Smooth muscle cell (in vitro differentiated cells): ENCODE data around the gene NPTXR. TPM values are rescaled to one million over a fixed set of nuclear protein-coding genes. Genes with fewer than 3 reads are reported as not detected.

ENCODE experiments used
- DNase-seq: peaks from one replicate; lab custom pipeline; 2025; ENCODE audit not compliant: unreplicated experiment; lab: John Stamatoyannopoulos, UW
- H2AFZ ChIP-seq: fragments of 200-600 bp; sonication (generic); 2 replicates; pipeline ENCODE4 v1.6.0; 2016; ENCODE audit warnings: antibody characterized with exemption, low read depth, mild to moderate bottlenecking
- H3F3A ChIP-seq: fragments of 200-600 bp; sonication (generic); 2 replicates; pipeline ENCODE4 v1.6.0; 2017; ENCODE audit warnings: antibody characterized with exemption, low read depth
- H3K27ac ChIP-seq: fragments of 200-600 bp; sonication (generic); 2 replicates; pipeline ENCODE4 v1.5.1; 2016; ENCODE audit warnings: low read depth, mild to moderate bottlenecking
- H3K27me3 ChIP-seq: fragments of 200-600 bp; sonication (generic); 2 replicates; pipeline ENCODE4 v1.6.1; 2016; ENCODE audit warnings: low read depth, mild to moderate bottlenecking
- H3K36me3 ChIP-seq: fragments of 200-600 bp; sonication (generic); 2 replicates; pipeline ENCODE4 v1.5.1; 2016; ENCODE audit warnings: low read depth
- H3K4me1 ChIP-seq: fragments of 200-600 bp; sonication (generic); 2 replicates; pipeline ENCODE4 v1.5.1; 2016; ENCODE audit warnings: low read depth
- H3K4me2 ChIP-seq: fragments of 200-600 bp; sonication (generic); 2 replicates; pipeline ENCODE4 v1.6.0; 2016; ENCODE audit warnings: mild to moderate bottlenecking
- H3K4me3 ChIP-seq: fragments of 200-600 bp; sonication (generic); 2 replicates; pipeline ENCODE4 v1.5.1; 2016; ENCODE audit warnings: mild to moderate bottlenecking
- H3K79me2 ChIP-seq: fragments of 200-600 bp; sonication (generic); 2 replicates; pipeline ENCODE4 v1.6.0; 2016; ENCODE audit warnings: low read depth, mild to moderate bottlenecking
- H3K9ac ChIP-seq: fragments of 200-600 bp; sonication (generic); 2 replicates; pipeline ENCODE4 v1.6.0; 2016; ENCODE audit warnings: low read depth
- H3K9me3 ChIP-seq: fragments of 200-600 bp; sonication (generic); replicated peaks from 2 replicates; pipeline ENCODE4 v1.5.1; 2016; ENCODE audit warnings: low read depth
- H4K20me1 ChIP-seq: fragments of 200-600 bp; sonication (generic); 2 replicates; pipeline ENCODE4 v1.6.0; 2016; ENCODE audit warnings: low read depth
- WGBS: methylation state at CpG from one replicate; pipeline ENCODE4 v1.1.7; 2016; ENCODE audit warnings: low lambda C conversion rate; 5-methylcytosine and 5-hydroxymethylcytosine counted together
- polyA plus RNA-seq: library from polyadenylated mRNA; unstranded; fragments of >200 nt; fragmentation: Nextera tagmentation; extraction: Ambion mirVana; gene quantifications from 2 replicates; pipeline ENCODE4 v1.2.1, GENCODE V29; 2016
- total RNA-seq: library from RNA; depleted of rRNA; stranded (reverse); fragments of >200 nt; gene quantifications from 2 replicates; pipeline ENCODE4 v1.2.3, GENCODE V29; 2014
- TF ChIP-seq, protein P1 (sequence below): fragments of 200-600 bp; sonication (generic); IDR thresholded peaks from 2 replicates; pipeline ENCODE4 v1.5.1; 2017; ENCODE audit warnings: borderline replicate concordance, mild to moderate bottlenecking, antibody characterized with exemption; ENCODE audit not compliant: insufficient read depth, poor library complexity, severe bottlenecking

The NPTXR gene
- total and polyA plus RNA-seq, 2 experiments from 2014 or later = 2.0 to 3.9 TPM

DNA sequence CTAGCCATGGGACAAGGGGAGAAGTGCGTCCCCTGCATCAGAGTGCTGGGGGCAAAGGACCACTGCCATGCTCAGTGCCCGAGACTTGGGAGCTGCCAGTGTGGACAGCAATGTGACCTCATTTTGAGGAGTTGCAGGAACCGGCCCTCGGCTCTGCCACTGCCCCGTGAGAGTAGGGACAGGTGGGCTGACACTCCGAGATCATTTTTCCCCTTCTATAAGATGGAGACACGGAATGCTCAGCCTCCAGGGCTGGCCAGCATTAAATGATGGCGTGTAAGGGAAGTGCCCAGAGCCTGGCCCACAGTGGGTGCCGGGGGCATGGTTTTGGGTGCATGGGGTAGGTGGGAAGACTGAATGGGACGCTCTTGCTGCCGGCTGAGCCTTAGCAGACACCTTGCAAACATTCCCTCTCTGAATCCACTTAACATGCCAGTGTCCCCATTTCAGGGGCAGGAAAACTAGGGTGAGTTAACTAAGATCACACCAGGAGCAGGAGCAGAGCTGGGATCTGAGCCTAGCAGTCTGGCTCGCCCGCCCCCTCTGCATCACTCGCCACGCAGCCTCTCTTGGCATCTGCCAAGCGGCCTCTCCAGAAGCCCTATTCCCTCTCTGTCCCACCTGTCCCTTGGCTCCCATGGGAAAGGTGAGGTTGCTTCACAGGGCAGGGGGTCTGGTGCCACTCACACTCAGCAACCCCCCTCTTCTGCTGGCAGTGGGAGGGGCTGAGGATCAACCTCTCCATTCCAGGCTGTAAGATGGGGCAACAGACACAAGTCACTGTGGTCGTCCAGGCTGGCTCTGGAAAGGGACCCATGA lies 13.6 kb downstream of the NPTXR start:
- H3K9me3 ChIP-seq = no peaks in the 10 kb centered on the region
- WGBS = 88% methylated on average over 17 of the region's 17 CpGs
- no peaks in the 10 kb centered on the region for H3K27me3 ChIP-seq
- no peaks in the 10 kb centered on the region for H3F3A ChIP-seq
- H3K4me1 ChIP-seq = no peaks in the 10 kb centered on the region
- no peaks in the 10 kb centered on the region for H3K36me3 ChIP-seq
- H3K4me2 ChIP-seq = no peak overlapping the region
- H3K4me3 ChIP-seq = no peak overlapping the region
- no peaks in the 10 kb centered on the region for H3K79me2 ChIP-seq
- no peaks in the 10 kb centered on the region for H4K20me1 ChIP-seq
- no peak overlapping the region for H3K9ac ChIP-seq
- no peak overlapping the region for H3K27ac ChIP-seq
- no peak overlapping the region for H2AFZ ChIP-seq
- TF ChIP-seq, protein P1, sequence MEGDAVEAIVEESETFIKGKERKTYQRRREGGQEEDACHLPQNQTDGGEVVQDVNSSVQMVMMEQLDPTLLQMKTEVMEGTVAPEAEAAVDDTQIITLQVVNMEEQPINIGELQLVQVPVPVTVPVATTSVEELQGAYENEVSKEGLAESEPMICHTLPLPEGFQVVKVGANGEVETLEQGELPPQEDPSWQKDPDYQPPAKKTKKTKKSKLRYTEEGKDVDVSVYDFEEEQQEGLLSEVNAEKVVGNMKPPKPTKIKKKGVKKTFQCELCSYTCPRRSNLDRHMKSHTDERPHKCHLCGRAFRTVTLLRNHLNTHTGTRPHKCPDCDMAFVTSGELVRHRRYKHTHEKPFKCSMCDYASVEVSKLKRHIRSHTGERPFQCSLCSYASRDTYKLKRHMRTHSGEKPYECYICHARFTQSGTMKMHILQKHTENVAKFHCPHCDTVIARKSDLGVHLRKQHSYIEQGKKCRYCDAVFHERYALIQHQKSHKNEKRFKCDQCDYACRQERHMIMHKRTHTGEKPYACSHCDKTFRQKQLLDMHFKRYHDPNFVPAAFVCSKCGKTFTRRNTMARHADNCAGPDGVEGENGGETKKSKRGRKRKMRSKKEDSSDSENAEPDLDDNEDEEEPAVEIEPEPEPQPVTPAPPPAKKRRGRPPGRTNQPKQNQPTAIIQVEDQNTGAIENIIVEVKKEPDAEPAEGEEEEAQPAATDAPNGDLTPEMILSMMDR = no peak
- DNase-seq = no peak

DNA sequence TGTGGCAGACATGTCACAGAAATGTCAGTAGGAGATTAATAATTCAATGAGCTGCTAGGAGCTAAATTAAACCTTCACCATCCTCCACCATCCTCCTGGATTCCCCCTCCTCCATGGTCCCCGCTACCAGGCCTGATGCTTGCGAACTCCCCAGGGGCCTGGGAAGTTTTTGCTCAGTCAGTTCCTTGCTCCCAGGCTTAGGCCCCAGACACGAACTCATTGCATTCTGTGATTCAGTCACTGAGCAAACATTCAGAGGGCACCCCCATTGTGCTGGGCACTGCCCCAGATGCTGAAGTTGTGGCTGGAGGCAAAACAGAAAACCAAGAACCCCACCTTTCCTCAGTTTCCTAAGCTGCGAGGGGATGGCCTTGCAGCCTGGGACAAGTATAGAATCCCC lies 14.3 kb downstream of the NPTXR start:
- H3K9me3 ChIP-seq = no peaks in the 10 kb centered on the region
- no peak overlapping the region for H3K9ac ChIP-seq
- no peaks in the 10 kb centered on the region for H4K20me1 ChIP-seq
- H3K27me3 ChIP-seq = no peaks in the 10 kb centered on the region
- no peak for DNase-seq
- H3K4me1 ChIP-seq = no peaks in the 10 kb centered on the region
- no peak overlapping the region for H3K27ac ChIP-seq
- TF ChIP-seq, protein P1 = no peak
- H3K36me3 ChIP-seq = no peaks in the 10 kb centered on the region
- no peaks in the 10 kb centered on the region for H3F3A ChIP-seq
- H3K4me2 ChIP-seq = no peak overlapping the region
- no peak overlapping the region for H2AFZ ChIP-seq
- 89% methylated on average over 4 of the region's 4 CpGs for WGBS
- no peaks in the 10 kb centered on the region for H3K79me2 ChIP-seq
- no peak overlapping the region for H3K4me3 ChIP-seq

DNA sequence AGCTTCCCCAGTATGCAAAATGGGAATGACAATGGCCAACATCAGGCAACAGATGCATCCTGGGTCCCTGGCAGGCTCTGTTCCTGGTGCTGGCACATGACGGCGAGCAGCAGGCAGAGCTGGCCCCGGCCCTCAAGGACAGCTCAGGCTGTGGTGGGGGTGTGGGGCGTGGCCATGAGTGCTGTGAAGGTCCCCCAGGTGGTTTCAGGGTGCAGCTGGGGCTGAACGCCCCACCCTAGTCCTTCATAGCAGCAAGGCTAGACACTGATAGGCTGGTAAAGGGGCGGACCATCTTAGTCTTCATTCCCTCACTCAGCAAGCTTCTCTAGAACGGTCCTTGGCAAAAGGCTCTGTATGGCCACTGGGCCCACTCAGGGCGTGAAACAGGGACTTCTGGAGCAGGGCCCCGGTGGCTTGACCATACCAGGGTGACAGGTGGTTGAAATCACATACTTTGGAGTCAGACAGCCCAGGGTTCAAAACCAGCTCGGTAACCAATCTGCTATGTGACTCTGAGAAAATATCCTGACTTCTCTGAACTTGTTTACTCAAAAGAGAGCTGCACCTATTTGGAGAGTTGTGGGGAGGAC lies 15.1 kb downstream of the NPTXR start:
- Histone ChIP-seq H3K79me2 (no peaks in the 10 kb centered on the region), H3K9me3 (no peaks in the 10 kb centered on the region), H2AFZ (no peak overlapping the region), H3K9ac (no peak overlapping the region), H3K4me1 (no peaks in the 10 kb centered on the region), H3K4me3 (no peak overlapping the region), H4K20me1 (no peaks in the 10 kb centered on the region), H3K27ac (no peak overlapping the region), H3K4me2 (no peak overlapping the region), H3K36me3 (no peaks in the 10 kb centered on the region), H3F3A (no peaks in the 10 kb centered on the region), H3K27me3 (no peaks in the 10 kb centered on the region)
- WGBS = 91% methylated on average over 10 of the region's 10 CpGs
- no peak for DNase-seq
- TF ChIP-seq, protein P1 = no peak

DNA sequence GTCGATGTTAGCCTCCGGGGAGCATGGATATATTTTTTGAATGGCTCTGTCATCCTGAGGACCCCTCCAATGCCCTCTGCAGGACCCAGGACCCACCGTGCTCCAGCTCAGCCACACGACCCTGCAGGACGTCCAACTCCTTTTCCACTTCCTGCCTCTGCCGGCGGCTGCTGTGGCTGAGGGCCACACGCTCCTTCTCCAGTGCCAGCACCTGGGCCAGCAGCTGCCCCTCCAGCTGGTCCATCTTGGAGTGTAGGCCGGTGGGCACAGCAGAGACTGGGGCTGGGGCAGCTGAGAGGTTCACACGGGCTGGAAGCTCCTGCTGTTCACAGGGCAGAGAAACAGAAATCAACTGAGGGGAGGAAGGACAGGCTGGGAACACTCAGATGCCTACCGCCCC lies 15.6 kb downstream of the NPTXR start:
- Histone ChIP-seq H3K9ac (no peak overlapping the region), H3K79me2 (no peaks in the 10 kb centered on the region), H3K4me1 (no peaks in the 10 kb centered on the region), H3K27ac (no peak overlapping the region), H3K36me3 (no peaks in the 10 kb centered on the region), H4K20me1 (no peaks in the 10 kb centered on the region), H3K4me2 (no peak overlapping the region), H2AFZ (no peak overlapping the region), H3K9me3 (no peaks in the 10 kb centered on the region), H3K27me3 (no peaks in the 10 kb centered on the region), H3F3A (no peaks in the 10 kb centered on the region), H3K4me3 (no peak overlapping the region)
- TF ChIP-seq, protein P1 = no peak
- DNase-seq = no peak
- 85% methylated on average over 11 of the region's 11 CpGs for WGBS
